ENCODE measurements around the gene PAK1.
A peak's percentile ranks its signal among the peaks of the same experiment; 100 is the strongest.

Gene PAK1

GRCh38 chr11:77487790-77488189 is 13.9 kb upstream of the PAK1 start:
- H3K4me3 ChIP-seq (ENCODE audit: control insufficient read depth, low read depth, low read length) = no peak overlapping the region
- no peak for DNase-seq (ENCODE audit: low read depth)
- TF ChIP-seq CTCF (IDR thresholded peaks at IDR 0.05; ENCODE audit: control insufficient read depth, insufficient read depth, low read depth, low read length, missing control alignments) = no peak

- no peak for DNase-seq (ENCODE audit: low read depth)
- TF ChIP-seq CTCF (IDR thresholded peaks at IDR 0.05; ENCODE audit: control insufficient read depth, insufficient read depth, low read depth, low read length, missing control alignments) = no peak
- no peak overlapping the region for H3K4me3 ChIP-seq (ENCODE audit: control insufficient read depth, low read depth, low read length)
Measured at GRCh38 chr11:77479746-77480352, 6.0 kb upstream of the PAK1 start.

DNA sequence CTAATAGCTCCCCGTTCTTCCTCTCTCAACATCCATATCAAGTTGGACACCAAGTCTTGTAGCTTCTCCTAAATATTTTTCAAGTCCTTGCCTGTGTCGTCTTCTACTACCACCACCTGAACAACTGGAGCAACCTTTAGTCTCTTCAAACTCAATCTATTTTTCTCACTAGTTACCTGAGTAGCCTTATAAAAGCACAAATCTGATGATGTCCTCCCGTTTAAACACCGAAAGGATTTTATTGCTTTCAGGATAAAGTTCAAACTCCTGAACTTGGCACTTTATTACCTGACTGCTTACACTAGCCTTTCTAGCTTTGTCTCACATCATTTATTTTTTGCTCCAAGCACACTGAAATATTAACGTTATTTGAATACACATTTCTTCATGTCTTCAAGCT is 1.3 kb upstream of the PAK1 start:
- no peak for TF ChIP-seq CTCF (IDR thresholded peaks at IDR 0.05; ENCODE audit: control insufficient read depth, insufficient read depth, low read depth, low read length, missing control alignments)
- H3K4me3 ChIP-seq (ENCODE audit: control insufficient read depth, low read depth, low read length) = no peak overlapping the region
- no peak for DNase-seq (ENCODE audit: low read depth)

DNA sequence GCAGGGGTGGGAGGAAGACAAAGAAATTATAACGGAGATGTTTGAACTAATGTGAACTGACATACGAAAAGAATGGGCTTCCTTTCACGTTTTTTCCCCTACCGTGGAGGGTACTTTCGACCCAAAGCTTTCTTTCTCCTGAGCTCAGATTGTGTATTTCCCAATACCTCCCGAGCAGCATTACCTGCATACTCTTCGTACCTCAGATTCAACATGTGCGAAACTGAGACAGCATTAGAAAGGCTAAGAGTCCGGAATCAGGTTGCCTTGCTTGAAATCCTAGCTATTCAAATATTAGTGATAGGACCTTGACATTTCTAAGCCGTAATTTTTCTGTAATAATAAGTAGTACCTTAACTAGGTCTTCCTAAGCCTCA is 778 bp upstream of the PAK1 start:
- H3K4me3 ChIP-seq (ENCODE audit: control insufficient read depth, low read depth, low read length) = no peak overlapping the region
- no peak for DNase-seq (ENCODE audit: low read depth)
- TF ChIP-seq CTCF (IDR thresholded peaks at IDR 0.05; ENCODE audit: control insufficient read depth, insufficient read depth, low read depth, low read length, missing control alignments) = no peak

DNA sequence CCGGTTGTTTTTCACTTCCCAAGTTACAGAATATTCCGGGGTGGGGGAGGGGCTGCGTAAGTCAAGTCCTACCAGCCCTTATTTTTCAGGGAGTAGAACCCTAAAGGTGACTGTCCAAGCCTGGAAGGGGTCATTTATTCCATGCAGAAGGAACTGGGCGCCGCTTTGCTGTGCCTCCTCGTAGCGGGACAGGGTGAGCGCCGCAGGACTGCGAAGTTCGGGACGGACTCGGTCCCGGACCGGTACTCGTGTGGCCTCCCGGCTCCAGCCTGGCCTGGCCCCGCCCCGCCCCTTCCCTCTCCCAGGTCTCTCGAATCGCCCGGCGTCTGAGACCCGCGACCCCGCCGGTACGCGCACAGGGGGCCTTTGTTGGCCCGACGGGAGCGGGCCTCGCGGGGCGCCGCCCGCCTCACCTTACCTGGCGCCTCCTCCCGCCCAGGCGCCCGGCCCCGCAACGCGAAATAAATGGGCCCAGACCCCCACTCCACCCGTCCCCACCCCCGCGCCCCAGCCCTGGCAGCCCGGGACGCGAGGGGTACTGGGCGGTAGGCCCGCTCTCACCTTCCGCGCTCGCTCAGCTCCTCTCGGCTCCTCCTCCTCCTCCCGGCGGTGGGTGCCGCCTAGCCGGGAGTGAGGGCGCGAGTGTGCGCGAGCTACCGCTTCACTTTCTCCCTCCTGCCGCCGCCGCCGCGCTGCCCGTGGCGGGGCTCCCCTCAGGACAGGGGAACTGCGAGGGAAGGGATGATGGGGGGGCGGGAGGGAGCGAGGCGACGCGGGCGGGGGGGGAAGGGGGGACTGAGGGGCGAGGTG is 698 bp downstream of the PAK1 start:
- H3K4me3 ChIP-seq (ENCODE audit: control insufficient read depth, low read depth, low read length) = peak overlapping the region; percentile 53
- no peak for DNase-seq (ENCODE audit: low read depth)
- TF ChIP-seq CTCF (IDR thresholded peaks at IDR 0.05; ENCODE audit: control insufficient read depth, insufficient read depth, low read depth, low read length, missing control alignments) = no peak

DNA sequence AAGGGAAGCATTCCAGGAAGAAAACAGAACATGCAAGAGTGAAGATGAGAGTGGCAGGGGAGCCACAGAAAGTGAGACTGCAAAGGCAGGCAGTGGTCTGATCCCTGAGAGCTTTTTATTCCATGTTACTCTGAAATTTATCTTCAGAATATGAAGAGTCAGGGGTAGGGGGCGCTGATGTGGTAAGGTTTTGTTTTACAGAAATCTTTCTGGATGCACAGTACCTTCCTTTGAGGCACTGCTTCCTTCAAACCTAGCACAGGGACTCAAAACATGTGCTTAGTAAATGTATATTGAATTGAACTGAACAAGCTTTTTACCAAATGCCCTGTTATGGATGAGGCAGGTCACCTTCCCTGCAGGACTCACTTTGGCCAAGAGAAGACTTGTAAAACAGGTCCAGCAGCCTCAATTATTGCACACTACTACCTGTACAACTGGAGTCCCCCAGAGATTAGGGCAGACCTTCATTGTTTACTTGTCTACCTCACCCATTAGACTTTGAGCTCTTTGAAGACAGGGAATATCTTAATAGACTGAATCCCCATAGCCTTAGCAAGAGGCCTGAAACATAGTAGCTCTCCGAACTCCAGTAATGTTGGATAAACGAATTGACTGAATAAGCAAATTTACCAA is 2.2 kb downstream of the PAK1 start:
- TF ChIP-seq CTCF (IDR thresholded peaks at IDR 0.05; ENCODE audit: control insufficient read depth, insufficient read depth, low read depth, low read length, missing control alignments) = peak; percentile 10
- H3K4me3 ChIP-seq (ENCODE audit: control insufficient read depth, low read depth, low read length) = no peak overlapping the region
- no peak for DNase-seq (ENCODE audit: low read depth)
